Hepatic stellate cell (primary cell): ENCODE results near the gene FGFRL1.
"Not testable (repeated sequence)": the region's sequence is repeated elsewhere in the genome, so short reads cannot be mapped to it uniquely, and the experiment has no call there.

ENCODE experiments used
- DNase-seq: peaks from one replicate; pipeline ENCODE4 v3.0.0; 2011; ENCODE audit warnings: low spot score

The FGFRL1 gene

GRCh38 chr4:992297-993110, 18.9 kb upstream of the FGFRL1 start:
- DNase-seq = peak; percentile 74

DNA sequence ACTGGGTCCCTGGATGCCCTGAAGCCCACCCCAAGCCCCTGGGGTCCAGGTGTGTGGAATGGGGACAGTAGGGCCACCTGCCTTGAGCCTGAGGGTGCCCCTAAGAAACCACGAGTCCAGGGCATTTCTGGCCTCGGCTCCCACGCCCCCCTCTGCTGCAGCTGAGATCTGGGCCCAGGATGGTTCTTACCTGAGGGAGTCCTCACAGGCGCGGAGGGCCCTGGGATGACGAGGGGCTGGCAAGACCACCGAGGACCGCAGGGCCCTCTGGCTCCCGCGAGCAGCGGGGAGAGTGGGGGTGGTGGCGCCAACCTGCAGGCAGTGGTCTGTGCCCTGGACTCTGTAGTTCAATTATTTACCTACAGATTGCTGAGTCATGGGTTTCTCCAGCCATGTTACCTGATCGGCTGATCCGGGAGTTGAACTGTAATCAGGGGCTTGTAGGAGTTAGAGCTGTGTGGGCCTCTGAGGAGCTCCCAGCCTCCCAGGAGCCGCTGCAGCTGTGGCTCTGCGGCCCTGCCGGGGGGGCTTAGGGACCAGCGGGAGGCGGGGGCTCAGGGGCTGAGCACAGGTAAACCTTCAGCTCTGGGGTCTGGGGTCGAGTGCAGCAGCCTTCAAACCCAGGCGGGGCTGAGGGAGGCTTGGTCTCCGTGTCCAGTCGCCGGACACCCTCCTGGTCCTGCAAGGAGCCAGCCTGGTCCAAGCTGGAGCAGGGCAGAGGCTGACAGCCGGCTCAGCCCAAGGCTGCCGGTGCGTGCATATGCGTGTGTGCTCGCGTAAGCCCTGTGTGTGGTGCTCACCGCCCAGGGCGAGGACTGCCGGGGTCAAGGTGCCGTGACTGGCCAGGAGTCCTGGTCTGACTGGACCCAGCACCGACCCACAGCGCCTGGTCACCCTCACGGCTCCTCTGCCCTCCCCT, 18.1 kb upstream of the FGFRL1 start, which contains the start of gene SLC26A1:
Gene SLC26A1 (minus strand): TSS at position 294 of the 919 bp plus-strand sequence. CDS start 1,701 bp downstream, outside the sequence.
- DNase-seq = no peak

DNA sequence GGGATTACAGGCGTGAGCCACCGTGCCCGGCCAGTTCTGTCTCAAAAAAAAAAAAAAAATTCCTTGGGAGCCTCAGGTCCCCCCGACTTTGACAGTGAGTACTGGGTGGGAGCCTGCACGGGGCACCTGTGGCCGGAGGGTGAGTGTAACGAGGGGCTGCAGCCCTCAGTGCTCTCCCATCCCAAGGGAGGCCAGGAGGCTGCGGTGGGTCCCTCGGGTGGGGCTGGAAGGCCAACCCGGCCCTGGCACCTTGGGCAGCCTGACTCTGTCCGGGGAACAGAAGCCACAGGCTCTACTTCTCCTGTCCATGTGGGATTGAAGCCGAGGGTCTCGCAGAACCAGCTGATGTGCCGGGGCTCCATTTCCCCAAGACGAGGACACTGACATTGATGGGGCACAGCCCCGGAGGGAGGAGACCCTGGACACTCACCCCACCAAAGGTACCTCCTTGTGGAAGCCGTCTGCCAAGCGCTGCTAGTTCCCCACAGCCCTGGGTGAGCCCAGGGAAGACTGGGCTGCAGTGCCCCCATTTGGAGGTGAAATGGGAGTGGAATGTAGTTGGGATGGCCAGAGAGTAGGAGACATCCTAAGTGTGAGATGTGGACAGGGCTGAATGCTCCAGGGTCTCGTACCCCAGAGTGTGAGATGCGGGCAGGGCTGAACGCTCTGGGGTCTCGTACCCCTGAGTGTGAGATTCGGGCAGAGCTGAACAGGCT, 16.0 kb upstream of the FGFRL1 start:
- DNase-seq = no peak

GRCh38 chr4:996030-996996, 15.1 kb upstream of the FGFRL1 start:
- DNase-seq = no peak

DNA sequence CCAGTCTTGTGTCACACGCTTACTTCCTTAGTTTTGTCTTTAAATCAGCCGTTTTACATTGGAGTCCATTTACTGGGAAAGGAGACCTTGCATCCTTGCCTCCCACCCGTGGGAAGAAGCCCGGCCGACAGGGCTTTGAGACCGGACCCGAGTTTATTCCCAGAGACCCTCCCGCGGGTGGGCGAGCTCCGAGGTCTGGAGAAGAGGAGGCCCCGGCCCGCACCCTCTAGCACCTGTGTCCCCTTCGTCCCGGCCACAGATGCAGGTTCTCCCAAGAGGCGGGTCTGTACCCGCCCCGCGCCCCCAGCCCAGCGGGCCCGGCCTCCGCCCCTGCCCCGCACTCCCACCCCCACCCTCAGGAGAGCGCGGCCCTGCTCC, 14.4 kb upstream of the FGFRL1 start:
- no peak for DNase-seq

DNA sequence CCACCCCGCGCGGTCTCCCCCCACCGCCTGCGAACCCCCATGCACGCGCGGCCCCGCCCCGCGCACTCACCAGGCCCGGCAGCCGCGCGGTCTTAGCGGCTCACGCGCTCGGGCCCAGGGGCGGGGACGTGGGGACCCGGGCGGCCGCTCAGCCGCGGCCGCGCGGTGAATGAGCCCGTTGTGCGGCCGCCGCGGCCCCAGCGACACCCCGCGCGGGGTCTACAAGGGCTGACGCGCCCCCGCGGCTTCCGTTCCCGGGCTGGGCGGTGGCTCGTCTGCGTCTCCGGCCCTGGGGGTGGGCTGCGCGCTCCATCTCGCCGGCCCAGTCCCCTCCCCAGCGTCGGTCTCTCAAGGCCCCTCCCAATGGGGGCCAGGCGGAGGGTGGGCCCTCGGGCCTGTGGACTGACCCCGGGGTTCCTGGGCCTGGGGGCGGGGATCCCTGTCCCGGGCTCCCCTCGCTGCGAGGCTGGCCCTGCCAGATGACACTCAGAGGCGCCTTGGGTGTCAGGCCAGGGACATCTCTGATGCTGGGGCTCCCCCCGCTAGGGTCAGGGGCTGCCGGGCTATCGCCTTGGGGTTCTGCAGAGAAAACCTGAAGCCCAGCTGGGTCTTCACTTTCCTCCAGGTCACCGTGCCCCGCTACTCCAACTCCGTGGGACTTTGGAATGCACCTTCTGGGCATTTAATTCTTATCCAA, 13.9 kb upstream of the FGFRL1 start:
- peak; percentile 54 for DNase-seq

- DNase-seq = no peak
Observed at GRCh38 chr4:998096-998691, 13.2 kb upstream of the FGFRL1 start.

GRCh38 chr4:999240-999863, 12.1 kb upstream of the FGFRL1 start:
- not testable (repeated sequence) for DNase-seq

- DNase-seq = no peak
Observed at GRCh38 chr4:999882-1000425, 11.5 kb upstream of the FGFRL1 start.

DNA sequence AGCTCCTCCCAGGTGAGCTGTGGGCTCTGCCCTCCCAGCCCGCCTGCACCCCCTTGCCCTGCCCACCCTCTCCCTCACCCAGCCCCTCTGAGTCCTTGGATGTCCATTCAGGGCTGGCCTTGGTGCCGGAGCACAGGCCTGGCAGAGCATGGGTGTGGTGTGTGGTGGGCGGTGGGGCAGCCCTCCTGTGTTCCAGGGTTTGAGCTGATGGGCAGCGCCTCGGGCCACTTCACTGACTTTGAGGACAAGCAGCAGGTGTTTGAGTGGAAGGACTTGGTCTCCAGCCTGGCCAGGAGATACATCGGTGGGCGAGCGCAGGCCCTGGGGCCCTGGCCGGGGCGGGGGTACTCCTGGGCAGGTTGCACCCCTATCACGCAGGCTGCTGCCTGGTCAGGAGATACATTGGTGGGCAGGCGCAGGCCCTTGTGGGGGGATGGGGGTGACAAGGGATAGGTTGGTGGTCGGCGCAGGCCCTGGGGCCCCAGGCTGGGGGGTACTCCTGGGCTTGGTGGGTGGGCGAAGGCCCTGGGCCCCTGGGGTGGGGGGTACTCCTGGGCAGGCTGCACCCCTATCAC, 10.7 kb upstream of the FGFRL1 start:
- no peak for DNase-seq

- DNase-seq = no peak
Observed at GRCh38 chr4:1001561-1002130, 9.8 kb upstream of the FGFRL1 start.

DNA sequence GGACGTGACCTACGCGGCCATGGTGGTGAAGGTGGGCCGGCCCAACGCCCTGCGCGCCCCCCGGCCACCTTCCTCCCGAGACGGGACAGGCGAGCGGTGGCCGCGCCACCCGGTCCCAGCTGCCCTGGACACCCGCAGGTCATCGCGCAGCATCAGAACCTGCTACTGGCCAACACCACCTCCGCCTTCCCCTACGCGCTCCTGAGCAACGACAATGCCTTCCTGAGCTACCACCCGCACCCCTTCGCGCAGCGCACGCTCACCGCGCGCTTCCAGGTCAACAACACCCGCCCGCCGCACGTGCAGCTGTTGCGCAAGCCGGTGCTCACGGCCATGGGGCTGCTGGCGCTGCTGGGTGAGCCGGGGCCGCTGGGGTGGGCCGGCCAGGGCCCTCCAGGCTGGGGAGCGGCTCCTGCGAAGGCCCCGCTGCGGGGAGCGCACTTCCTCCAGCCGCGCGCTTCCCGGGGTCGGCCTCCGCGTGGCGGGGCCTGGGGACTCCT, 9.2 kb upstream of the FGFRL1 start:
- DNase-seq = no peak

- DNase-seq = no peak
Observed at GRCh38 chr4:1002631-1003251, 8.7 kb upstream of the FGFRL1 start.

GRCh38 chr4:1003271-1004070, 8.0 kb upstream of the FGFRL1 start:
- DNase-seq = no peak

DNA sequence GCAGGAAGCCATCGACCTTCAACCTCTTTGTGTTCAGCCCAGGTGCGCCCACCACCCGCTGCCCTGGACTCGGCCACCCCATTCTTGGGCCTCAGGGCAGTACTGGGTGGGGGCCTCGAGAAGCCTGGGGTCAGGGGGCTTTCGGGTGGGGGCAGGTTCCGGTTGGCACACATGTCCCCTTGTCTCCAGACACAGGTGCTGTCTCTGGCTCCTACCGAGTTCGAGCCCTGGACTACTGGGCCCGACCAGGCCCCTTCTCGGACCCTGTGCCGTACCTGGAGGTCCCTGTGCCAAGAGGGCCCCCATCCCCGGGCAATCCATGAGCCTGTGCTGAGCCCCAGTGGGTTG, 7.4 kb upstream of the FGFRL1 start:
- DNase-seq = no peak

DNA sequence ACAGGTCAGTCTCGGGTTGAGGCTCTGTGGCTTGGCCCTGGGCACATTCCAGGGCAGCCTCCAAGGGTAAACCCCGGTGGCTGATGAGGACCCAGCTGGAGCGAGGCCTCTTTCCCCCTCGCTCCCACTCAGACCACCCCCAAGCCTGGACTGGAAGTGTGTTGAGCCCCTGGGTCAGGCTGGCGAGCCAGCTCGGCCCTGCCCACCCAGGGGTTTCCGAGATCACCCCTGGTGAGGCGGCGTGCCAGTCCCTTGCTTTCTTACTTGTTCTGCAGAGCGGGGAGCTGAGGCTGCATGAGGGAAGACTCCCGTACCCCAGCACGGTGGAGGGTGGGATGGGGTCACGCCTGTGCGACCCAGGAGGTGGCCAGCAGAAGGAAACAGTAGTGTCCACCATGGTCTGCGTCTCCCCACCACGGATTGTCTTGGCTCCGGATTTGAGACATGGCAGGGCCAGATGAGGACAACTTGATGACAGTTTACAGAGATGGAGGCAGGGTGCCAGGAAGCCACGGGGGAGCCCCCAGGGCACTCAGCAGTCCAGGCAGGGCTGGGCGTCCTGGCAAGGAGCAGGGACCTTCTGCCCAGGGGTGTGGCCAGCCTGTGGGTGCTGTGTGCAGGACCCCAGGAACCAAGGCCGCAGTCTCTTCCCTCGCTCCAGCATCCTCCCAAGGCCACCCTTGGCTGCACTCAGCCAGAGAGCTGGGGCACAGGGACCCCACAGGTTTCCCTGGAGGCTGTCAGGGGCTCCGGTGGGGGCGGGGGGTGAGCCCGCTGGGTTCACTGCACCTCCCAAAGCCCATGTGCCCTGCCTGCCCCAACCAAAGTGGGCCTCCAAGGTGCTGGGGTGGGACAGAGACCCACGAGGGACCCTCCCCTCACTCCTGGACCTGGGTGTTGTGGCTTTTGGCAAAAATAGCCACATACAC, 6.6 kb upstream of the FGFRL1 start:
- no peak for DNase-seq
